Astrocyte of the spinal cord (primary cell): Measurements from ENCODE around the gene CCSAP.

ENCODE experiments used
- DNase-seq: peaks from one replicate; pipeline ENCODE4 v3.0.0; 2011; ENCODE audit warnings: low read depth, low spot score
- H3K4me3 ChIP-seq: 2 replicates; pipeline ENCODE4 v1.5.1; 2011; ENCODE audit warnings: low read depth, mild to moderate bottlenecking, low read length, moderate library complexity
- CTCF ChIP-seq: IDR thresholded peaks from 2 replicates; pipeline ENCODE4 v1.5.1; 2012; ENCODE audit warnings: low read depth, mild to moderate bottlenecking, low read length, inconsistent platforms
- in situ Hi-C: cut with HindIII; loops from 2 replicates; pipeline ENCODE4 v1.10.0; 2017; ENCODE audit warnings: low sequenced_read_pairs

Gene CCSAP

GRCh38 chr1:229323201-229323600, 19.6 kb downstream of the CCSAP start:
- in situ Hi-C loops: no loop called here
- no peak overlapping the region for H3K4me3 ChIP-seq
- TF ChIP-seq CTCF: no peak
- DNase-seq: no peak

- in situ Hi-C loops: no loop called here
- H3K4me3 ChIP-seq: no peak overlapping the region
- no peak for DNase-seq
- no peak for TF ChIP-seq CTCF
These were observed 23.4 kb downstream of the CCSAP start for GRCh38 chr1:229319487-229319886.

- no peak overlapping the region for H3K4me3 ChIP-seq
- in situ Hi-C loops: no loop called here
- no peak for TF ChIP-seq CTCF
- peak; percentile 40 for DNase-seq
These were observed 24.8 kb downstream of the CCSAP start for GRCh38 chr1:229318056-229318455.

- TF ChIP-seq CTCF: no peak
- DNase-seq: no peak
- H3K4me3 ChIP-seq: no peak overlapping the region
- in situ Hi-C loops: no loop called here
These were observed 26.7 kb downstream of the CCSAP start for GRCh38 chr1:229316166-229316565.

- TF ChIP-seq CTCF: no peak
- peak; percentile 15 for DNase-seq
- no peak overlapping the region for H3K4me3 ChIP-seq
- in situ Hi-C loops: no loop called here
These were observed 32.0 kb downstream of the CCSAP start for GRCh38 chr1:229310833-229311232.

GRCh38 chr1:229309684-229310083, 33.2 kb downstream of the CCSAP start:
- in situ Hi-C loops: no loop called here
- no peak overlapping the region for H3K4me3 ChIP-seq
- DNase-seq: no peak
- no peak for TF ChIP-seq CTCF

GRCh38 chr1:229309074-229309473, 33.8 kb downstream of the CCSAP start:
- no peak for DNase-seq
- H3K4me3 ChIP-seq: no peak overlapping the region
- in situ Hi-C loops: no loop called here
- TF ChIP-seq CTCF: no peak
